Naive thymus-derived CD4-positive, alpha-beta T cell (primary cell): ENCODE results near the gene INTS2. TPM values are rescaled to one million over a fixed set of nuclear protein-coding genes. Genes with fewer than 3 reads are reported as not detected.

ENCODE experiments used
- ATAC-seq: fragments of 150-1000 bp; cut with Tn5 transposase; 2 replicates; pipeline ENCODE4 v1.10.0; 2021; ENCODE audit warnings: mild to moderate bottlenecking, moderate library complexity
- CTCF ChIA-PET: fragments of 350-600 bp; sonication (Branson Sonifier 250); formaldehyde crosslinking; loops from one replicate; lab custom pipeline; 2021; ENCODE audit warnings: antibody characterized with exemption; lab: Charles Lee
- POLR2A ChIA-PET: fragments of 350-600 bp; sonication (Branson Sonifier 250); formaldehyde crosslinking; loops from one replicate; lab custom pipeline; 2021; ENCODE audit warnings: antibody characterized with exemption, inconsistent platforms; lab: Charles Lee
- DNase-seq, 9 donors: peaks; one replicate each; pipeline versions ENCODE4 v3.0.0 to v3.0.0-alpha.2; 2020 to 2022; ENCODE audit warnings: mixed read lengths in 1 of 9
- H3K27ac ChIP-seq: one replicate; pipeline ENCODE4 v1.7.0; 2013; ENCODE audit warnings: mild to moderate bottlenecking, low read depth, low read length, moderate library complexity
- H3K27me3 ChIP-seq, 2 donors: one replicate each; pipeline ENCODE4 v1.7.0; 2013; ENCODE audit warnings: low read length in 2 of 2, mild to moderate bottlenecking in 2 of 2, moderate library complexity in 2 of 2; ENCODE audit not compliant: control insufficient read depth in 2 of 2, insufficient read depth in 2 of 2
- H3K36me3 ChIP-seq, 3 experiments: 1 replicate in 2 of 3; 2 replicates in 1 of 3; pipeline ENCODE4 v1.7.0; 2013; ENCODE audit warnings: low read length in 3 of 3, mild to moderate bottlenecking in 3 of 3, moderate library complexity in 1 of 3; ENCODE audit not compliant: insufficient read depth in 3 of 3, control insufficient read depth in 2 of 3
- H3K4me1 ChIP-seq, 2 donors: one replicate each; pipeline ENCODE4 v1.7.0; 2013; ENCODE audit warnings: low read length in 2 of 2, mild to moderate bottlenecking in 2 of 2, moderate library complexity in 1 of 2; ENCODE audit not compliant: control insufficient read depth in 2 of 2, insufficient read depth in 2 of 2
- H3K4me3 ChIP-seq: 2 replicates; pipeline ENCODE4 v1.7.0; 2013; ENCODE audit warnings: mild to moderate bottlenecking, low read length
- H3K9me3 ChIP-seq, 3 experiments: 1 replicate in 2 of 3; 2 replicates in 1 of 3; pipeline ENCODE4 v1.7.0; 2013; ENCODE audit warnings: low read length in 3 of 3; ENCODE audit not compliant: control insufficient read depth in 2 of 3
- H3K27ac Mint-ChIP-seq, 9 donors: one replicate each; pipeline ENCODE4 v1.8.0; 2020 to 2022; ENCODE audit warnings: mixed read lengths in 9 of 9, mild to moderate bottlenecking in 8 of 9, moderate library complexity in 5 of 9, inconsistent platforms in 2 of 9
- H3K27me3 Mint-ChIP-seq, 5 donors: one replicate each; pipeline ENCODE4 v1.8.0; 2021 to 2022; ENCODE audit warnings: mixed read lengths in 5 of 5, mild to moderate bottlenecking in 1 of 5
- H3K36me3 Mint-ChIP-seq, 5 donors: one replicate each; pipeline ENCODE4 v1.8.0; 2020 to 2022; ENCODE audit warnings: mixed read lengths in 5 of 5, mild to moderate bottlenecking in 3 of 5, inconsistent platforms in 1 of 5
- H3K4me1 Mint-ChIP-seq, 7 donors: one replicate each; pipeline ENCODE4 v1.8.0; 2020 to 2022; ENCODE audit warnings: mixed read lengths in 7 of 7, mild to moderate bottlenecking in 3 of 7, inconsistent platforms in 1 of 7
- H3K4me3 Mint-ChIP-seq, 10 donors: one replicate each; pipeline ENCODE4 v1.8.0; 2020 to 2022; ENCODE audit warnings: mild to moderate bottlenecking in 10 of 10, mixed read lengths in 10 of 10, moderate library complexity in 6 of 10, inconsistent platforms in 2 of 10
- H3K9me3 Mint-ChIP-seq, 11 donors: one replicate each; pipeline ENCODE4 v1.8.0; 2020 to 2022; ENCODE audit warnings: mixed read lengths in 11 of 11, mild to moderate bottlenecking in 4 of 11, inconsistent platforms in 1 of 11, moderate library complexity in 1 of 11
- intact Hi-C, 2 donors: fragments of 100-400 bp; cut with micrococcal nuclease; formaldehyde crosslinking; loops; one replicate each; pipeline ENCODE4 v1.15.1; 2023
- polyA plus RNA-seq, 2 donors: library from polyadenylated mRNA; unstranded; fragments of 300-500 nt; fragmentation: Illumina TruSeq; gene quantifications; one replicate each; pipeline ENCODE4 v1.2.3, GENCODE V29; 2021
- total RNA-seq, 6 experiments: library from RNA in 5 of 6; stranded (reverse) in 5 of 6; gene quantifications; 1 replicate in 5 of 6; 2 replicates in 1 of 6; pipeline ENCODE4 v1.2.3 and lab custom pipeline; 2021 to 2026

The INTS2 gene
- total RNA-seq, result 10 to 100 TPM; 14.9 to 24.4 (median 19.2) TPM
- 1 to 10 TPM; 4.7 to 6.4 TPM for polyA plus RNA-seq
- 39.7 reads per million, percentile 66 among the genes with 10 or more reads in this experiment for total RNA-seq (lab: John Stamatoyannopoulos, UW)

- H3K4me3 ChIP-seq, result peak within 1 kb of the TSS; percentile 98
- peak within 1 kb of the TSS; percentile 80 for H3K27ac ChIP-seq
- peaks cover 0 to 8% (median 0%) of the 10 kb centered on the region in 11 donors for H3K9me3 Mint-ChIP-seq
- peaks cover 11 to 19% of the 10 kb centered on the region in 2 donors for H3K4me1 ChIP-seq
- CTCF ChIA-PET, result interaction anchor here (0.7 to 1.6 kb wide), 2 partner anchors 115 to 139 kb away, joined by 3 to 4 read pairs; no protein-coding TSS in a partner anchor
- peak within 1 kb of the TSS; percentile 90 to 98 (median 94) for H3K27ac Mint-ChIP-seq
- H3K36me3 Mint-ChIP-seq, result peaks cover 0 to 6% (median 5%) of the 10 kb centered on the region in 5 donors
- H3K4me3 Mint-ChIP-seq, result peak within 1 kb of the TSS; percentile 88 to 96 (median 92)
- DNase-seq, result peak; percentile 90 to 96 (median 94)
- intact Hi-C loops, result loop anchor here (1.0 to 5.0 kb wide), 5 partner anchors 23 to 1330 kb away; partner anchors contain the start of genes BRIP1 (in 2 of the 2) and TANC2 (in 1 of the 2)
- peaks cover 0 to 14% (median 0%) of the 10 kb centered on the region in 3 experiments for H3K36me3 ChIP-seq
- POLR2A ChIA-PET, result interaction anchor here (0.7 to 1.5 kb wide), 3 partner anchors 8 to 139 kb away, joined by 3 to 5 read pairs (median 4); no protein-coding TSS in a partner anchor
- ATAC-seq, result peak; percentile 95
- H3K27me3 ChIP-seq, result no peaks in the 10 kb centered on the region
- H3K9me3 ChIP-seq, result no peaks in the 10 kb centered on the region
- H3K27me3 Mint-ChIP-seq, result peaks cover 0 to 3% (median 0%) of the 10 kb centered on the region in 5 donors
- peaks cover 13 to 28% (median 21%) of the 10 kb centered on the region in 7 donors for H3K4me1 Mint-ChIP-seq
Observed at GRCh38 chr17:61927208-61928100, at the start of gene INTS2. Gene INTS2 (minus strand): TSS chr17:61927982. CDS start chr17:61926644, 1,338 bp downstream.

GRCh38 chr17:61974115-61974514 lies 46.3 kb upstream of the INTS2 start:
- Histone ChIP-seq H3K4me3 (no peak overlapping the region), H3K9me3 (no peaks in the 10 kb centered on the region), H3K36me3 (peaks cover 0 to 23% (median 0%) of the 10 kb centered on the region in 3 experiments), H3K27me3 (no peaks in the 10 kb centered on the region), H3K27ac (no peak overlapping the region), H3K4me1 (no peaks in the 10 kb centered on the region)
- Mint-ChIP-seq H3K4me3 (no peak overlapping the region), H3K9me3 (no peaks in the 10 kb centered on the region), H3K36me3 (peaks cover 0 to 26% (median 19%) of the 10 kb centered on the region in 5 donors), H3K27ac (peak overlapping the region in 5 of 9 donors; percentile 14 to 75 (median 34)), H3K4me1 (peaks cover 4 to 18% (median 14%) of the 10 kb centered on the region in 7 donors), H3K27me3 (no peaks in the 10 kb centered on the region)
- DNase-seq, result no peak
- ATAC-seq, result no peak
- POLR2A ChIA-PET, result no interaction called here
- intact Hi-C loops, result no loop called here
- CTCF ChIA-PET, result no interaction called here

- no peaks in the 10 kb centered on the region for H3K4me1 ChIP-seq
- intact Hi-C loops, result no loop called here
Observed at GRCh38 chr17:61972311-61972710, 44.5 kb upstream of the INTS2 start.

GRCh38 chr17:61970030-61970429 lies 42.2 kb upstream of the INTS2 start:
- Mint-ChIP-seq H3K36me3 (peaks cover 0 to 16% (median 12%) of the 10 kb centered on the region in 5 donors), H3K27ac (peak overlapping the region in 1 of 9 donors; percentile 30), H3K4me1 (peaks cover 4 to 11% (median 6%) of the 10 kb centered on the region in 7 donors), H3K27me3 (no peaks in the 10 kb centered on the region), H3K9me3 (no peaks in the 10 kb centered on the region), H3K4me3 (no peak overlapping the region)
- H3K36me3 ChIP-seq, result peaks cover 3 to 41% (median 5%) of the 10 kb centered on the region in 3 experiments
- no peaks in the 10 kb centered on the region for H3K4me1 ChIP-seq
- intact Hi-C loops, result no loop called here
- no peaks in the 10 kb centered on the region for H3K27me3 ChIP-seq
- CTCF ChIA-PET, result no interaction called here
- H3K4me3 ChIP-seq, result no peak overlapping the region
- DNase-seq (no peak), ATAC-seq (no peak)
- POLR2A ChIA-PET, result no interaction called here
- H3K9me3 ChIP-seq, result no peaks in the 10 kb centered on the region
- H3K27ac ChIP-seq, result no peak overlapping the region

More at GRCh38 chr17:61972311-61972710, 44.5 kb upstream of the INTS2 start:
- Mint-ChIP-seq H3K27me3 (no peaks in the 10 kb centered on the region), H3K4me3 (no peak overlapping the region), H3K36me3 (peaks cover 0 to 19% (median 19%) of the 10 kb centered on the region in 5 donors), H3K4me1 (peaks cover 4 to 21% (median 13%) of the 10 kb centered on the region in 7 donors), H3K9me3 (no peaks in the 10 kb centered on the region), H3K27ac (no peak overlapping the region)
- H3K36me3 ChIP-seq, result peaks cover 0 to 30% (median 0%) of the 10 kb centered on the region in 3 experiments
- no peak overlapping the region for H3K4me3 ChIP-seq
- ATAC-seq (no peak), DNase-seq (no peak)
- H3K9me3 ChIP-seq, result no peaks in the 10 kb centered on the region
- no peaks in the 10 kb centered on the region for H3K27me3 ChIP-seq
- no peak overlapping the region for H3K27ac ChIP-seq
- CTCF ChIA-PET, result no interaction called here
- POLR2A ChIA-PET, result no interaction called here

GRCh38 chr17:61968757-61969156 lies 41.0 kb upstream of the INTS2 start:
- H3K4me3 Mint-ChIP-seq, result no peak overlapping the region
- no peaks in the 10 kb centered on the region for H3K4me1 ChIP-seq
- DNase-seq (no peak), ATAC-seq (no peak)
- peaks cover 0 to 21% (median 12%) of the 10 kb centered on the region in 5 donors for H3K36me3 Mint-ChIP-seq
- no peak overlapping the region for H3K27ac ChIP-seq
- ChIA-PET POLR2A (no interaction called here), CTCF (no interaction called here)
- intact Hi-C loops, result loop anchor here in 1 of 2 donors (5.0 kb wide), 1 partner anchor 99 kb away; the partner anchor contains the start of gene MED13
- H3K27me3 ChIP-seq, result no peaks in the 10 kb centered on the region
- no peaks in the 10 kb centered on the region for H3K27me3 Mint-ChIP-seq
- no peaks in the 10 kb centered on the region for H3K9me3 Mint-ChIP-seq
- H3K27ac Mint-ChIP-seq, result peak overlapping the region in 1 of 9 donors; percentile 9
- H3K36me3 ChIP-seq, result peaks cover 3 to 53% (median 10%) of the 10 kb centered on the region in 3 experiments
- peaks cover 0 to 4% (median 0%) of the 10 kb centered on the region in 7 donors for H3K4me1 Mint-ChIP-seq
- H3K4me3 ChIP-seq, result no peak overlapping the region
- no peaks in the 10 kb centered on the region for H3K9me3 ChIP-seq

GRCh38 chr17:61967729-61968128 lies 39.9 kb upstream of the INTS2 start:
- DNase-seq (no peak), ATAC-seq (no peak)
- Mint-ChIP-seq H3K27me3 (no peaks in the 10 kb centered on the region), H3K9me3 (no peaks in the 10 kb centered on the region), H3K36me3 (peaks cover 0 to 25% (median 12%) of the 10 kb centered on the region in 5 donors), H3K4me3 (no peak overlapping the region), H3K27ac (peak overlapping the region in 1 of 9 donors; percentile 5), H3K4me1 (peaks cover 0 to 4% (median 0%) of the 10 kb centered on the region in 7 donors)
- Histone ChIP-seq H3K27me3 (no peaks in the 10 kb centered on the region), H3K9me3 (no peaks in the 10 kb centered on the region), H3K4me3 (no peak overlapping the region), H3K36me3 (peaks cover 5 to 58% (median 11%) of the 10 kb centered on the region in 3 experiments), H3K4me1 (no peaks in the 10 kb centered on the region), H3K27ac (no peak overlapping the region)
- POLR2A ChIA-PET, result no interaction called here
- intact Hi-C loops, result loop anchor here in 1 of 2 donors (5.0 kb wide), 1 partner anchor 100 kb away; the partner anchor contains the start of gene MED13
- CTCF ChIA-PET, result interaction anchor here (0.5 kb wide), 1 partner anchor 98 kb away, joined by 3 read pairs; no protein-coding TSS in a partner anchor
